NCI-H2196 treated with DMSO at 0.1 percent for 48 hours (cell line): Measurements from ENCODE around the gene DNMT3A.
"Not testable (repeated sequence)": the region's sequence is repeated elsewhere in the genome, so short reads cannot be mapped to it uniquely, and the experiment has no call there.

Source experiments
- DNase-seq: peaks from one replicate; lab custom pipeline; 2025; ENCODE audit not compliant: unreplicated experiment; lab: John Stamatoyannopoulos, UW

The DNMT3A gene

DNA sequence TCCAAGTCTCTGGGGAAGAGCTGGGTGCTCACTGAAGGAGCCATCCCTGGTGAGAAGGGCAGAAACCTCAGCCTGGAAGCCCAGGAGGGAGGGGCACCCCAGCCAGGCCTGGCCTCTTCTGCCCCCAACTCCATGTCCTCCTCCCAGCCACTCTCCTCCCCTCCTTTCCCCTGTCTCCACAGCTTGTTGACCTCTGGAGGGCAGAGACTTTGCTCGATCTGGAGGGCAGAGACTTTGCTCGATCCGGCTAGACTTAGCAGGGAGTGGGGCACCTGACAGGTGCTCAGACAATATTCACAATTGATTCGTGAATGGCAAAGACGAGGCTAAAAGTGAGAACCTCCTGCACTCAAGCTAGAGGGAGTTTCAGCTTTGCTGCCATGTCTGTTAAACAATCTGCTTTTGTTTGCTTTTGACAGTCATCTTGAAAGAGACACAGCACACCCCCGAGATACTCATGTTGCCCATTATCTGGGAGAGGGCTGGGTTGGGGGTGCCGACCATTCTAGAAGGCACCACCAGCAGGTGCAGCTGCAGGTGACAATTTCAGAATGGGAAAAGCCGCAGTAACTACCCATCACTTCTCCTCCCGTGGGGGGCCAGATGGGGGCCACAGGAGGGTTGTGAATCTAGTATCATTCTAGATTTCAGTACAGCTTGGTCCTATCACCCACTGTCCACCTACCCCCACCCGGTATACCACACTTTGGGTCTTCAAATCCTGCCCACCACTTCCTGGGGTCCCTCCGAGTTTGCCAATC, 54.8 kb downstream of the DNMT3A start:
- no peak for DNase-seq

DNA sequence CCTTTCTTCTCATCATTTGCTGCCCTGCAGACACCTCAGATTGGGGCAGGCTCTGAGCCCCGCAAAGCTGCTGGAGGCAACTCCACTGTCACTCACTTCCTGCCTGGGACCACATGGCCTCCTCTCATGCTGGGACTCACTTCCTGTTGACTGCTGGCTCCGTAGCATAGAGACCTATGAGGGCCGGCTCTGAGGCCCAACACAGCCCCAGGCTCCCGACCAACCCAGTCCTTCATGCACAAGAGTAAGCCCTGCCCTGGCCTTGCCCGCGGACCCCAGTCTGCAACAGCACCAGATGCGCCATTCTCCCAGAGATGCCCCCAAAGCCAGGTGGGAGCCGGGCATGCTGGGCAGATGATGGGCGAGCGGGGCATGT, 55.7 kb downstream of the DNMT3A start:
- DNase-seq = no peak

DNA sequence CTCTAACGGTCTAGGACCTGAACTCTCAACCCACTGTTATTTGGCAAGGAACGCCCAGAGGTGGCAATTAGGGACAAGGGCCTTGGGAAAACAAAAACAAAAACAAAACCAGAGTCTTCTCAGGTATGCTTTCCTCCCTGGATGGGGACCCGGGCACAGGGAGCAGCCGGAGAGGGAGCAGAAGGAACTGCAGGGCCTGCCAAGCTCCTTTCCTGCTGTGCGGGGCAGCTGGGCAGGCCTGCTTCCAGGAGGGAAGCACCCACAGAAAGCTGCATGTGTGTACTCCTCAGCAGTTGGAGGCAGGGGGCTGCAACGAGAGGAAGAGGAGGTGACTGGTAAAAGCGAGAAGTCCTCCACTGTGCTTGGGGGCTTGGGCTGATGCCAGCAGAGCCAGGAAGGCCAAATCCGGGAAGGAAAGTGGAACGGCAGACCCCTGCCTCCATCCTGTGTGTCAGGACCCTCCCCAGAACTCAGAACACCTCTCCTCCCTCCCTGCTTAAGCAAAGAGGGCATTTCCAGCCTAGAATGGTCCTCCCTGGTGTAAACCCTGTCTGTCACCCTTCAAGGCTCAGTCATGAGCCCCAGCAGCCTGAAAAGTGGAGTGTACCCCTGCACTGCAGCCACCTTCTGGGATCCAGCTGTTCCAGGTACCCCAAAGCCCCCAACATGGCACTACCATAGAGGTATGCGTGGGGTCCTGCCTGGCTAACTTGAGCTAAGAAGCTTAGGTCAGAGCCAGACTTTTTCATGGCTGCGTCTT, 56.3 kb downstream of the DNMT3A start:
- no peak for DNase-seq

DNA sequence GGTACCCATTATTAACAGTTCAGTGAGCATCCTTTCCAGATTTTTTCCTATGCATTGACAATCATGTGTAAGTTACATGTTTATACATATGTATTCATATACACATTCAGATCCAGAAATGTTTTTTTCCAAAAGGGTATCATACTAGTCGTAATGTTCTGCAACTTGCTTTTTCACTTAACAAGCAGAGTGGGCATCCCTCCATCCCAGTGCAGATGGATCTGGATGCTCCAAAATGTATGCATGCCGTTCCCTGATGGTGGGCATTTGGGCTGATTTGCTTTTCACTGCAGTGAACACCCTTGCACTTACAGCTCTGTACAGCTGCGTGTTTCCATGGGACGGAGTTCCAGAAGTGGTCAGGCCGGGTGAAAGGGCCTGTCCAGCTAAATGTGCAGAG, 57.0 kb downstream of the DNMT3A start:
- no peak for DNase-seq

DNA sequence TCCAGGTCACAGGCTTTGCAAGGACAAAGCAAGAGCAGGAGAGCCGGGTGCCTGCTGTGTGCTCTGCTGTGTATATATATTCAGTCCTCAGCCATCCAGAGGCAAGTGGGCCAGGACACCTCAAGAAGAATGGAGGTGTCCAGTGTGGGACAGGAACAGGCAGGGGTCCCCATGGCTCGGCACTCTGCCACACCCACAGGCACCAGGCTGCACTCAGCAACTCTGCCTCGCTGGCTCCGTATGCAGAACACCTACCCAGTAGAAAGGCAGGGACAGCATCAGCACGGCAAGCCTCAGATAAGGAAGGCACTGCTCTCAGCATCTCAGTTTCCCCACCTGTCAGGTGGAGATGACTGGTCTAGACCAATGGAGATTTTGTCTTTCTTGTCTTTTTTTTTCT, 57.8 kb downstream of the DNMT3A start:
- DNase-seq = no peak

DNA sequence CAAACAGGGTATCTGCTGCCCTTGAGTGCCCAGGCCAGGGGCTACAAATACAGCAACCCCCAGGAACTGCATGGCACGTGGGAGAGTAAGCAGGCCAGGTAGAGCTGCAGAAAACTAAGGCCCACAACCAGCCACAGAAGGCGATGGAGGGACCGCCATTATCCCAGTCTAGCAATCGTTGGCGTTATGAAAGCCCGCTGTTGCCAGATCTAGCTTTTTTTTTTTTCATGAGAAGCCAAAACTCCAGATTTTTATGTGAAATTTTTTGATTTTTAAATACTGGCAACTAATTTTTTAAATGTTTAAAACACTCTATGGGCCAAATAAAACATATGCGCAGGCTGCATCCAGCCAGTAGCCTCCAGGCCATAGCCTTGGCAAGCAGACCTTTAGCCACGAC, 59.8 kb downstream of the DNMT3A start:
- DNase-seq = no peak

DNA sequence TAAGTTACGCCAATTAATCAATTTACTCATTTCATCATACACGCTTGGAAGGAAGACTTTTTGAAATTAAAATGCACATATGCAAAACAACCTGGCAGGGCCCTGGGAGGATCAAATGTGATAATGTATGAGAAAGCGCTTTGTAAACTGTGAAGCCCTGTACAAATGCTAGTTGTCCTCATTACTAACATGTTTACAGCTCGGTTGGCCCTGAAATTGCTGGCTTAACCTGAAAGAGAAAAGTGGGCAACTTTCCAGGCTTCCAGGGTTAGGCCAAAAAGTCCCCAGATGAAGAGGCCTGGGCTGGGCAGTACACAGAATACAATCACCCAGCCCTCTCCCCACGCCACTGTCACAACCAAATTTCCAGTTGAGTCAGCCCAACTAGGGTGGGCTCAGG, 60.2 kb downstream of the DNMT3A start:
- peak; percentile 33 for DNase-seq

DNA sequence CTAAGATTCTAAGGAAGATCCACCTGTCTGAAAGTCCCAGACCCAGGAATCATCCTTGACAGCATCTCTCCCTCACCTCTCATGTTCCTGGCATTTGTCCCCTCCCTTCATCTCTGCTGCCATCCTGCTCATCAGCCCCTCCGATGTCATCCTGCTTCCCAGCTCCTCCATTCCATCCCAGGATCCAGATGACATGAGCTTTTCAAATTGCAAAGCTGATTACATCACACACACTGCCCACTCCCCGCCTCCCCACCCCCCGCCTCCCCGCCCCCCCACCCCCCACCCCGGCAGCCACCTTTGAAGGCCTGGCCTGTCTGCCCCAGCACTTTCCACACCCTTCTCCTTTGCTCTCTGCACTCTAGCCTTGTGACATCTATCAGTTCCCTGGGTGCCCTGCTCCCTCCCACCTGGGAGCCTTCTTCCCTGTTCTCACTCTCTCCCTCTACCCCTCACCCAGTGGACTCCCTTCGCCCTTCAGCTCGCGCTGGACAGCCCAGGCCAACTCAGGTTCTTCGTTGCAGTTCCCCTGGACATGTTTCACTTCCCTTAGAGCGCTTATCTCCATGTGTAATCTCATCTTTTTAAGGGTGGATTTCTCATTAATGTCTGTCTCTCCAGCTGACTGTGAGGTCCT, 61.6 kb downstream of the DNMT3A start:
- DNase-seq = no peak

DNA sequence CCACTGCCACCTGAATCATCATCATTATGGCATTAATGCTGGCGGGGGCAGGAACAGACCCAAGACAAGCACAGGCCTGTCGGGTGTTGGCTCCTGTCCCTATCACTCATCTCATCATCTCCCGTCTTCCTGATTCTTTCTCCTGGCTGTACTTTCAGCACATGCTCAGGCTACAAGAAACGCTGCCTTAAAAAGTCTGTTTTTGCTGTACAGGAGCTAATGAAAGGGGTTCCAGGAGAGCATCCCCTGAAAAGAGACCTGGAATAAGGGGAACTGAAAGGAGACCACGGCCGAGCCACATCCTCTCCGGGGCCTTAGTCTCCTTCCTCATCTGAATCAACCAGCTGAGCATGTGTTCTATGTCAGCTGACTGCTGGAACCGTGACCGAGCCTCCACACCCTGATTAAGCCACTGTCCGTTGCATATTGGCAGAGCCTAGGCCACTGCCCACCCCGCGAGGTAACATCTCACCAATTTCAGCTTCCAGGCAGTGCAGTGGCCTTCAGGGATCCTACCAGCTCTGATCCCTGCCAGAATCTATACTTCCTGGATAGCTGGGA, 62.6 kb downstream of the DNMT3A start:
- DNase-seq = no peak

DNA sequence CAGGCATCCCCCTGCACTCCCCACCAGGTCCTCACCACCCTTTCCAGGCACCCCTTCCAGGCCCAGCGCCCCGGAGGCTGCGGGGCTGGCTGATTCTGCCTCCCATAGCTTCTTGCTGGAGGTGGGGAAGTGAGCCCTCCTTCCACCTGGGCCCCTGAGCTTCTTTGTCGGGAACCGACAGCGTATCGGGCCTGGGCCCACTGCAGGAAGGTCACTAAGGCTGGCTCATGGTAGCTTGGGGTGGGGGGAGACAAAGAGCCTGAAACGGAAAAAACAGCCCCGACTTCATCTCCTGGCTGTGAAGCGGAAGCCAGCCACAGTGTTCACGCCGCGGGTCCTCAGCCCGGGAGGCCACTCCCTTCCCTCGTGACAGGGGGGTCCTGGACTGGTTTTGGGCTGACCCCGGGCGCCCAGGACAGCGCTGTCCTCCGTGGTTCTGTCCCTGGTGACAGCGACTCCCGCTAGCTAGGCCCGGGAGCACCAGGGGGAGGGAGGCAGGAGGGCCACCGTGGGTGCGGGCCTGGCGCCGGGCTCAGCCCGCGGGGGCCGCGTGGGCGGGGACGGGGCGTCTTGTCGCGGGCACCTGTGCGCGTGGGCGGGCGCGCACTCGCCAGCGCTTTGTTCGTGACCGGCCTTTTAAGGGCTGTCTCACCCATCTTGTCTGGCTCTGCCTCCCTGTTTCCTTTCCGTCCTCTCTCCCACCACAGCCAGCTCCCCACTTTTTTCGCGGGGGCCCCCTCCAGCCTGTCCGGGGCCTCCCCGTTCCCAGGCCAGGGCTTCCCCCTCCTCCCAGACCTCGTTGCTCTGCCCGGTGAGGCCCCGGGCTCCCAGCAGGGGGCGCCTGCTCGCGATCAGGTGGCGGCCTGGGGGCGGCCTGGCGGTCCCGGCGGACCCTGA, 64.9 kb downstream of the DNMT3A start:
- DNase-seq = no peak

DNA sequence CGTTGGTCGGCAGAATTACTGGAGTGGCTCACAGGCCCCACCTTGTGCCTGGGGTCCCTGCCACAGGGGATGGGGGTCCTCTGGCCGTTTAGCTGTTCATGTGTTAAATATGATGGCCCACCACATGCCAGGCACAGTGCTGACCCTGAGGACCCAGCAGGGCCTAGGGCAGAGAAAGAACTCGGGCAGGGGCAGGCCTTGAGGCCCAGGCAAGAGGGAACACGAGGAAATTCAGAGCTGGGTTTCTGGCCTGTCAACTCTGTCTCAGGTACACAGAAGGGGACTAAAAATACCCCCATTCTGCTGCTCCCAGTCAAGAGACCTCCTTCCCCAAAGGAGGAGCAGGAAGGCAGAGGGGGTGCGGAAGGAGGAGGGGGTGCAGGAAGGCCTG, 66.2 kb downstream of the DNMT3A start:
- DNase-seq = no peak

DNA sequence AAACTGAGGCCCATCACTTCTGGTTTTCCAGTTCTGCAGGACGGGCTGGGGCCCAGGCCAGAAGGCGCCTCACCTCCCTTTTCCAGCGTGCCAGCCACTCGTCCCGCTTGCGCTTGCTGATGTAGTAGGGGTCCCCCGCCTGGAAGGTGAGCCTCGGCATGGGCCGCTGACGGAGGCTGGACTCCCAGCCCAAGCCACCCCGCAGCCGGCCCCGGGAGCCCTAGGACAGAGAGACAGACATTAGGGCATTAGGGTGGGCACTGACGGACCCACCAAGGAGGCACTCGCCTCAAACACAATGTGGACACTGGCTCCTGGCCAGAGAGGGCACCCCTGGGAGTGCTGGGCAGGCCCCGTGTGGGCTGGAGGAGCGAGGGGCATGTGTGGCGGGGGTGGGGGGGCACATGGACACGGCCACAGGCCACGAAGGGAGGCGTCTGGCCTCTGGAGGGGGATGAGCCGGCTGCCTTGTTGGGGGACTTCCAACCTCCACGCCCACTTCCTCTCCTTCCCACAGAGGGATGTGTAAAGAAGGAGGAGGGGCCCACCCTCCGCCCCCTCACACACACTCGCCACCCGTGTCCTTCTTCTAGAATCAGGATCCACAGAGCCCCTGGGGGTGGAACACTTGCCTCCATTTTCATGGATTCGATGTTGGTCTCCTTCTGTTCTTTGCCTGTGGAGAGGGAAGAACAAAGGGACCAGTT, 66.7 kb downstream of the DNMT3A start:
- DNase-seq = no peak

DNA sequence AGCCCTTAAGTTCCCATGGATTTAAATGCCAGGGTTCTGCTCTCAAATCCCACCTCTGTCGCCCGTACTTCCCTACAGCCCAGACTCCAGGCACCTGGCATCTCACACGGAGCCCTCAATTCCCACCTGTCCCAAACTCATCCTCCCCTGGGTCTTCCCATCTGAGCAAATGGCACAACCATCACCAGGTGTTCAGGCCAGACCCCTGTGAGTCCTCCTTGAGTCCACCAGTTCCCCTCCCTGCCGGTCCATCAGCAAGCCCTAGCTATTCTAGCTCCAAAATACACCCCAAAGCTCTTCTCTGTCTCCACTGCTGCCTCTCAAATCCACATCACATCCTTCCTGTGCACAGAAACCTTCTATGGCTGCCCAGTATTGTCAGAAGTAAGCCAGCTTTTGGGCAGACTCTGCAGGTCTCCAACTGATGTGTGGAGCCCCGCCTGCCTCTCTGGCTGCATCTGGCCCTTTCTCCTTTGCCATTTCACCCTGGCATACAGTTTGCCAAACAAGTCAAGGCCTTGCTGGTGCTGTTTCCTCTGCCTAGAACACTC, 67.7 kb downstream of the DNMT3A start:
- DNase-seq = no peak

DNA sequence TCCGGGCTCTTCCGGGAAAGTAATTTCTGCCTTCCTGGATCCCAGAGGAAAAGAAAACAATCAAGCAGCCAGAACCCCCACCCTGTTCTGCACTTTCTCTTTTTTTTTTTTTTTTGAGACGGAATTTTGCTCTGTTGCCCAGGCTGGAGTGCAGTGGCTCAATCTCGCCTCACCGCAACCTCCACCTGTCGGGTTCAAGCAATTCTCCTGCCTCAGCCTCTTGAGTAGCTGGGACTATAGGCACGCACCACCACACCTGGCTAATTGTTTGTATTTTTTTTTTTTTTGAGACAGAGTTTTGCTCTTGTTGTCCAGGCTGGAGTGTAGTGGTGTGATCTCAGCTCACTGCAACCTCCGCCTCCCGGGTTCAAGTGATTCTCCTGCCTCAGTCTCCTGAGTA, 69.0 kb downstream of the DNMT3A start:
- not testable (repeated sequence) for DNase-seq

DNA sequence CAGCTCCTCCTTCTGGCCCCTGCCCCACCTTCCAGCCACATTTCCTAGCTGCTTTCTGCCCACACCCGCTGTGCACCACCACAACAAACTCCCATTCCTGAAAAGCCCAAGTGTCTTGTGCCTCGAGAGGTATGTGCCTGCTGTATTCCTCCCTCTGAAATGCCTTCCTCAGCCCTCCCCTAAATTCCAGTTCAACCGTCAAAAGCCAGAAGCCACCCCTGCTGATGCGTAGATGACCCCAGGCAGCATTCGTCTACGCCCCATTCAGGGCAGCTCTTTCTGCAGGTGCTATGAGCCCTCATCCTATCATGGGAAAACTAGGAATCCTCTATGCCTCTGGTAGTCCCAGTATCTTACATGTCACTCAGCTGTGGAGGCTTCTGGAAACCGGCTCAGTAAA, 71.7 kb downstream of the DNMT3A start:
- DNase-seq = no peak

DNA sequence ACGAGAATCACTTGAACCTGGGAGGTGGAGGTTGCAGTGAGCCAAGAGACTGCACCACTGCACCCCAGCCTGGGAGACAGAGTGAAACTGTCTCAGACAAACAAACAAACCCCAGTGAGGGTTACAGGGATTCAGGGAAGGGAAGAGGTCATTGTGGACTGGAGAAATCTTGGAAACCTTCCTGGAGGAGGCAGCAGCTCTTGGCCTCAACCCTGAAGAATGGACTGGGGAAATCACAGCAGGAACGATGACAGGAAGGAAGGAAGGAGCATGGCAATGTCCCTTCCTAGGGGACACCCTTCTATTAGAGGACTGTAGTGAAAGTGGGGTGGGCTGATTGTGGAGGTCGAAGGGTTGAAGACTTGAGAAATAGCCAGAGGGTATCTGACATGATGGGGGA, 72.5 kb downstream of the DNMT3A start:
- DNase-seq = no peak

DNA sequence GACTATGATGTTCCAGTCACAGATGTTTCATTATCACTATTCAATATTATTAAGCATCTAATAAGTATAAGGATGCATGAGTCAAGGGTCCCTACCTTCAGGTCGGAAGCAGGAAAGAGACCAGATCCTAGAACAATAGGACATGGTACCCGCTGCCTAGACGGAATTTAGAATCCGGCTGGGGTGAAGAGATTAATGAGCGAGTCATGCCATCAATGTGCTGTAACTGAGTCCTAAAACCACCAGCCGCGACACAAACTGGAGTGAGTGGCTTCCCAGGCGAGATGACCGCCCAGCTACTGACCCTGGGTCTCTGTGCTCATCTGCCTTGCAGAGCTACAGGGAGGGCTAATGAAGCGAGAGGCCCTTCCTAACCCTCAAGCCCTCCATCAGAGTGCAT, 73.6 kb downstream of the DNMT3A start:
- no peak for DNase-seq

DNA sequence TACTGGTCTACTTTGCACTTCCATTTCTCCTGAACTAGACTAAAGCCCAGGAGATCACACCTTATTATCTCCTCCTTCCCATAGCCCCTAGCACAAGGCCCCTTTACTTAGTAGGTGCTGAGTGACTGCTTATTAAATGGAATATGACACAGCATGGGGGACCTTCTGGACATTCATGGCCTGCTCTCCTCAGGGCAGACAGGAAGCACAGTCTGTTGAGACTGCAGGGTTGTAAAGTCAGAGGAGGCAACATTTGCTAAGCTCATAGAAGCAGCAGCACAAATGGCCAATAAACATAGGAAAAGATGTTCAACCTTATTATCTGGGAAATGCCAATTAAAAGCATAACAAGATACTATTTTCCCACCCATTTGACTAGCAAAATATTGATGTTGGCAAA, 75.3 kb downstream of the DNMT3A start:
- no peak for DNase-seq

DNA sequence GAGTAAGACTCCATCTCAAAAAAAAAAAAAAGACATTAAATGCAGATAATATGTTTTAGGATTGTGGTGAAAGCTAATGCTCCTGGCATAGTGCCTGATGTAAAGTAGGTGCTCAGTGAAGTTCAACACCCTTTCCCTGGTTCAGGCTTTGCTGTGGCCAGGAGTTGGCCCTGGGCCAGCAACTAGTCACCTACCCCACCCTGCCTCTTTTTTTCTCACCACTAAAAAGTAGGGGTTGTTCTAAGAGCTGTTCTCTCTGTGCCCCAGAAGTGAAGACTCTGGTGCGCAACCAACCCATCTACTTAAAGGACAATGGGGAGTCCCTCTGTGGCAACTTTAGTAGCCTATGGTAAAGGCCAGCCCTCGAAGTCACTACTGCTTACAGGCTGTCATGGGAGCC, 75.9 kb downstream of the DNMT3A start:
- no peak for DNase-seq

DNA sequence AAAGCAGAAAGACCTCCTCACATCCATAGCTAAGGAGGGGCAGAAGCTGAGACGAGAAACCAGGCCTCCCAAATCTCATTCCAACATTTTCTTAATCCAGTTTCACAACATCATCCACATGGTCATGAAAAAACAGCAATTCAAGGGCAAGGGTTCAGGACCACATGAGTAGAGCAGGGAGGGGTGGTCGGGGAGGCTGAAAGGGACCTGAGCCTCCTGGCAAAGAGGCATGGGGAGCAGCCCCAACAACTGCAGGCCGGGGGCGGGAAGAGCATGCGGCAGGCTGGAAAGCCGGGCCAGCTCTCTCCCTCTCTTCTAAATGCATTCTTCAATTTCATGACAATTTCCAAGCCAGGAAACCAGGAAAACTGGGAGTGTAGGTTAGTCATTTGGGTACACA, 76.7 kb downstream of the DNMT3A start:
- DNase-seq = no peak
